SK-N-SH treated with all-trans-retinoic acid at 6 μM for 48 hours (cell line): ENCODE measurements around the gene CRACR2B.

Experiments used
- ATAC-seq: fragments of 200-7000 bp; cut with Tn5 transposase; 3 replicates; pipeline ENCODE4 v1.9.1; 2020; ENCODE audit warnings: mild to moderate bottlenecking, moderate library complexity
- ARNTL ChIP-seq: fragments of 450-650 bp; formaldehyde crosslinking; IDR thresholded peaks from 2 replicates; pipeline ENCODE4 v1.5.0; 2020; ENCODE audit warnings: low read depth, mild to moderate bottlenecking, moderate library complexity, borderline replicate concordance
- BACH2 ChIP-seq: fragments of 250-450 bp; sonication (Bioruptor Pico); IDR thresholded peaks from 2 replicates; pipeline ENCODE4 v1.9.0; 2021; ENCODE audit warnings: mild to moderate bottlenecking, borderline replicate concordance
- ESRRG ChIP-seq: fragments of 250-450 bp; sonication (Bioruptor Pico); IDR thresholded peaks from 2 replicates; pipeline ENCODE4 v1.6.1; 2021; ENCODE audit warnings: mild to moderate bottlenecking
- GLIS3 ChIP-seq: fragments of 250-450 bp; sonication (Bioruptor Pico); IDR thresholded peaks from 2 replicates; pipeline ENCODE4 v1.5.0; 2020; ENCODE audit warnings: mild to moderate bottlenecking, moderate library complexity
- ISL1 ChIP-seq: fragments of 250-450 bp; sonication (Bioruptor Pico); IDR thresholded peaks from 2 replicates; pipeline ENCODE4 v2.1.2; 2022; ENCODE audit warnings: mild to moderate bottlenecking, moderate library complexity
- OSR1 ChIP-seq: fragments of 250-450 bp; sonication (Bioruptor Pico); IDR thresholded peaks from 2 replicates; pipeline ENCODE4 v1.8.0; 2022; ENCODE audit warnings: moderate library complexity, mild to moderate bottlenecking, inconsistent platforms
- PPARA ChIP-seq: fragments of 250-450 bp; sonication (Bioruptor Pico); IDR thresholded peaks from 2 replicates; pipeline ENCODE4 v1.5.0; 2020; ENCODE audit warnings: mild to moderate bottlenecking, borderline replicate concordance
- RARB ChIP-seq: fragments of 250-450 bp; sonication (Bioruptor Pico); IDR thresholded peaks from 2 replicates; pipeline ENCODE4 v1.8.0; 2021; ENCODE audit warnings: mild to moderate bottlenecking, moderate library complexity
- SNAI2 ChIP-seq: fragments of 250-450 bp; sonication (Bioruptor Pico); IDR thresholded peaks from 2 replicates; pipeline ENCODE4 v1.5.0; 2020; ENCODE audit warnings: mild to moderate bottlenecking, moderate library complexity
- TCF4 ChIP-seq: fragments of 250-450 bp; sonication (Bioruptor Pico); IDR thresholded peaks from 2 replicates; pipeline ENCODE4 v1.8.0; 2021; ENCODE audit warnings: mild to moderate bottlenecking, moderate library complexity, borderline replicate concordance
- ZC3H10 ChIP-seq: fragments of 250-450 bp; sonication (Bioruptor Pico); IDR thresholded peaks from 2 replicates; pipeline ENCODE4 v1.5.1; 2021; ENCODE audit warnings: mild to moderate bottlenecking, moderate library complexity
- ZFP3 ChIP-seq: fragments of 250-450 bp; sonication (Bioruptor Pico); IDR thresholded peaks from 2 replicates; pipeline ENCODE4 v1.5.0; 2020; ENCODE audit warnings: mild to moderate bottlenecking, moderate library complexity
- ZFP30 ChIP-seq: fragments of 450-650 bp; formaldehyde crosslinking; IDR thresholded peaks from 2 replicates; pipeline ENCODE4 v1.5.0; 2022; ENCODE audit warnings: mild to moderate bottlenecking, moderate library complexity
- ZNF70 ChIP-seq: fragments of 450-650 bp; formaldehyde crosslinking; IDR thresholded peaks from 2 replicates; pipeline ENCODE4 v1.5.0; 2020; ENCODE audit warnings: mild to moderate bottlenecking, moderate library complexity
- ZNF8 ChIP-seq: fragments of 450-650 bp; formaldehyde crosslinking; IDR thresholded peaks from 2 replicates; pipeline ENCODE4 v1.5.0; 2020; ENCODE audit warnings: mild to moderate bottlenecking, moderate library complexity
- TF ChIP-seq, protein P1 (sequence below): fragments of 250-450 bp; sonication (Bioruptor Pico); IDR thresholded peaks from 2 replicates; pipeline ENCODE4 v1.5.1; 2020; ENCODE audit warnings: low read depth, mild to moderate bottlenecking, moderate library complexity
- TF ChIP-seq, protein P2 (sequence below): fragments of 250-450 bp; sonication (Bioruptor Pico); IDR thresholded peaks from 2 replicates; pipeline ENCODE4 v1.8.0; 2021; ENCODE audit warnings: low read depth, mild to moderate bottlenecking, moderate library complexity, borderline replicate concordance
- TF ChIP-seq, protein P3 (sequence below): fragments of 250-450 bp; sonication (Bioruptor Pico); IDR thresholded peaks from 2 replicates; pipeline ENCODE4 v1.5.1; 2021; ENCODE audit warnings: mild to moderate bottlenecking, moderate library complexity
- TF ChIP-seq, protein P4 (sequence below): fragments of 250-450 bp; sonication (Bioruptor Pico); IDR thresholded peaks from 2 replicates; pipeline ENCODE4 v1.5.0; 2020; ENCODE audit warnings: mild to moderate bottlenecking, moderate library complexity

Gene CRACR2B

DNA sequence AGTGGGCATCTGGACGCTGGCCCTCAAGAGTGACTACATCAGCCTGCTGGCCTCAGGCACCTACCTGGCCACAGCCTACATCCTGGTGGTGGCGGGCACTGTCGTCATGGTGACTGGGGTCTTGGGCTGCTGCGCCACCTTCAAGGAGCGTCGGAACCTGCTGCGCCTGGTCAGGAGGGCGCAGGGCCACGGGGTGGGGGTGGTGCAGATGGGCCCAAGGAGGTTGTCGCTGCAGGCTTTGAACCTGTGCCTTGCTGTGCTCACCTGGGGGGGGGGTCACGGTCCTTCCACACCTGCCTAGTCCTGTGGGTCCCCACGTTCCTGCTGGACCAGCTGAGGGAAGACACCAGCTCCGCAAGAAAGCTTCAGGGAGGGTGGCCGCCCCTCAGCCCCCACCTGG lies 8.6 kb downstream of the CRACR2B start:
- TF ChIP-seq TCF4 (CRISPR knock-in tag) = no peak
- TF ChIP-seq, protein P1, sequence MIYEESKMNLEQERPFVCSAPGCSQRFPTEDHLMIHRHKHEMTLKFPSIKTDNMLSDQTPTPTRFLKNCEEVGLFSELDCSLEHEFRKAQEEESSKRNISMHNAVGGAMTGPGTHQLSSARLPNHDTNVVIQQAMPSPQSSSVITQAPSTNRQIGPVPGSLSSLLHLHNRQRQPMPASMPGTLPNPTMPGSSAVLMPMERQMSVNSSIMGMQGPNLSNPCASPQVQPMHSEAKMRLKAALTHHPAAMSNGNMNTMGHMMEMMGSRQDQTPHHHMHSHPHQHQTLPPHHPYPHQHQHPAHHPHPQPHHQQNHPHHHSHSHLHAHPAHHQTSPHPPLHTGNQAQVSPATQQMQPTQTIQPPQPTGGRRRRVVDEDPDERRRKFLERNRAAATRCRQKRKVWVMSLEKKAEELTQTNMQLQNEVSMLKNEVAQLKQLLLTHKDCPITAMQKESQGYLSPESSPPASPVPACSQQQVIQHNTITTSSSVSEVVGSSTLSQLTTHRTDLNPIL (CRISPR knock-in tag) = no peak
- TF ChIP-seq ISL1 (CRISPR knock-in tag) = no peak
- TF ChIP-seq, protein P2, sequence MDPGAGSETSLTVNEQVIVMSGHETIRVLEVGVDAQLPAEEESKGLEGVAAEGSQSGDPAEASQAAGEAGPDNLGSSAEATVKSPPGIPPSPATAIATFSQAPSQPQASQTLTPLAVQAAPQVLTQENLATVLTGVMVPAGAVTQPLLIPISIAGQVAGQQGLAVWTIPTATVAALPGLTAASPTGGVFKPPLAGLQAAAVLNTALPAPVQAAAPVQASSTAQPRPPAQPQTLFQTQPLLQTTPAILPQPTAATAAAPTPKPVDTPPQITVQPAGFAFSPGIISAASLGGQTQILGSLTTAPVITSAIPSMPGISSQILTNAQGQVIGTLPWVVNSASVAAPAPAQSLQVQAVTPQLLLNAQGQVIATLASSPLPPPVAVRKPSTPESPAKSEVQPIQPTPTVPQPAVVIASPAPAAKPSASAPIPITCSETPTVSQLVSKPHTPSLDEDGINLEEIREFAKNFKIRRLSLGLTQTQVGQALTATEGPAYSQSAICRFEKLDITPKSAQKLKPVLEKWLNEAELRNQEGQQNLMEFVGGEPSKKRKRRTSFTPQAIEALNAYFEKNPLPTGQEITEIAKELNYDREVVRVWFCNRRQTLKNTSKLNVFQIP (CRISPR knock-in tag) = no peak
- TF ChIP-seq ARNTL (CRISPR knock-in tag) = no peak
- no peak for TF ChIP-seq SNAI2
- no peak for TF ChIP-seq GLIS3 (CRISPR knock-in tag)
- no peak for TF ChIP-seq ESRRG (CRISPR knock-in tag)
- TF ChIP-seq ZFP3 = no peak
- TF ChIP-seq BACH2 = no peak
- no peak for ATAC-seq

DNA sequence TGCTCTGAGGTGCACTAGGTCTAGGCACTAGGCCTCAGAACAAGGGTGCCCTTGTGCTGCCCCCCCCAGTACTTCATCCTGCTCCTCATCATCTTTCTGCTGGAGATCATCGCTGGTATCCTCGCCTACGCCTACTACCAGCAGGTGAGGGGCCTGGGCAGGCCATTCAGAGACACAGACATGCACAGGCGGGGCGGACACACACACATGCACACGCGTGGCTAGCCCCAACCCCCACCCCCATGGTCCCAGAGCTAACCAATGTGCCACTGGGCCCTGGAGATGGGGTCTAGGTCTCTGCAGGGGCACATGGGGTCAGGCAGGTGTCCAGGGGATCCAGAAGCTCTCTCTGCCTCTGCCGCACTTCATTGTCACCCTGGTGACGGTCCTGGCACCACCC lies 9.0 kb downstream of the CRACR2B start:
- no peak for ATAC-seq
- TF ChIP-seq PPARA (CRISPR knock-in tag) (no peak), ZFP3 (no peak), ZC3H10 (CRISPR knock-in tag) (no peak), GLIS3 (CRISPR knock-in tag) (no peak), OSR1 (CRISPR knock-in tag) (no peak), TCF4 (CRISPR knock-in tag) (no peak), SNAI2 (no peak), ZNF70 (CRISPR knock-in tag) (no peak), BACH2 (no peak), ESRRG (CRISPR knock-in tag) (no peak), ZNF8 (CRISPR knock-in tag) (no peak), ARNTL (CRISPR knock-in tag) (no peak), ISL1 (CRISPR knock-in tag) (no peak), ZFP30 (CRISPR knock-in tag) (no peak), RARB (CRISPR knock-in tag) (no peak)
- TF ChIP-seq, protein P1 (CRISPR knock-in tag) = no peak
- TF ChIP-seq, protein P2 (CRISPR knock-in tag) = no peak
- TF ChIP-seq, protein P3, sequence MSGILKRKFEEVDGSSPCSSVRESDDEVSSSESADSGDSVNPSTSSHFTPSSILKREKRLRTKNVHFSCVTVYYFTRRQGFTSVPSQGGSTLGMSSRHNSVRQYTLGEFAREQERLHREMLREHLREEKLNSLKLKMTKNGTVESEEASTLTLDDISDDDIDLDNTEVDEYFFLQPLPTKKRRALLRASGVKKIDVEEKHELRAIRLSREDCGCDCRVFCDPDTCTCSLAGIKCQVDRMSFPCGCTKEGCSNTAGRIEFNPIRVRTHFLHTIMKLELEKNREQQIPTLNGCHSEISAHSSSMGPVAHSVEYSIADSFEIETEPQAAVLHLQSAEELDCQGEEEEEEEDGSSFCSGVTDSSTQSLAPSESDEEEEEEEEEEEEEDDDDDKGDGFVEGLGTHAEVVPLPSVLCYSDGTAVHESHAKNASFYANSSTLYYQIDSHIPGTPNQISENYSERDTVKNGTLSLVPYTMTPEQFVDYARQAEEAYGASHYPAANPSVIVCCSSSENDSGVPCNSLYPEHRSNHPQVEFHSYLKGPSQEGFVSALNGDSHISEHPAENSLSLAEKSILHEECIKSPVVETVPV = no peak
- TF ChIP-seq, protein P4, sequence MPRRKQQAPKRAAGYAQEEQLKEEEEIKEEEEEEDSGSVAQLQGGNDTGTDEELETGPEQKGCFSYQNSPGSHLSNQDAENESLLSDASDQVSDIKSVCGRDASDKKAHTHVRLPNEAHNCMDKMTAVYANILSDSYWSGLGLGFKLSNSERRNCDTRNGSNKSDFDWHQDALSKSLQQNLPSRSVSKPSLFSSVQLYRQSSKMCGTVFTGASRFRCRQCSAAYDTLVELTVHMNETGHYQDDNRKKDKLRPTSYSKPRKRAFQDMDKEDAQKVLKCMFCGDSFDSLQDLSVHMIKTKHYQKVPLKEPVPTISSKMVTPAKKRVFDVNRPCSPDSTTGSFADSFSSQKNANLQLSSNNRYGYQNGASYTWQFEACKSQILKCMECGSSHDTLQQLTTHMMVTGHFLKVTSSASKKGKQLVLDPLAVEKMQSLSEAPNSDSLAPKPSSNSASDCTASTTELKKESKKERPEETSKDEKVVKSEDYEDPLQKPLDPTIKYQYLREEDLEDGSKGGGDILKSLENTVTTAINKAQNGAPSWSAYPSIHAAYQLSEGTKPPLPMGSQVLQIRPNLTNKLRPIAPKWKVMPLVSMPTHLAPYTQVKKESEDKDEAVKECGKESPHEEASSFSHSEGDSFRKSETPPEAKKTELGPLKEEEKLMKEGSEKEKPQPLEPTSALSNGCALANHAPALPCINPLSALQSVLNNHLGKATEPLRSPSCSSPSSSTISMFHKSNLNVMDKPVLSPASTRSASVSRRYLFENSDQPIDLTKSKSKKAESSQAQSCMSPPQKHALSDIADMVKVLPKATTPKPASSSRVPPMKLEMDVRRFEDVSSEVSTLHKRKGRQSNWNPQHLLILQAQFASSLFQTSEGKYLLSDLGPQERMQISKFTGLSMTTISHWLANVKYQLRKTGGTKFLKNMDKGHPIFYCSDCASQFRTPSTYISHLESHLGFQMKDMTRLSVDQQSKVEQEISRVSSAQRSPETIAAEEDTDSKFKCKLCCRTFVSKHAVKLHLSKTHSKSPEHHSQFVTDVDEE (CRISPR knock-in tag) = no peak
